ENCODE data around the gene INKA1.
A peak's percentile ranks its signal among the peaks of the same experiment; 100 is the strongest.
"Not testable (repeated sequence)": the region's sequence is repeated elsewhere in the genome, so short reads cannot be mapped to it uniquely, and the experiment has no call there.

Gene INKA1

GRCh38 chr3:49807431-49808114 lies 4.5 kb downstream of the INKA1 start:
- no peak for DNase-seq (ENCODE audit: low read depth, low spot score)

- no peak for DNase-seq (ENCODE audit: low read depth, low spot score)
Observed at GRCh38 chr3:49812916-49813496, 9.9 kb downstream of the INKA1 start.

- no peak for DNase-seq (ENCODE audit: low read depth, low spot score)
Observed at GRCh38 chr3:49813497-49814174, 10.6 kb downstream of the INKA1 start, which contains the start of gene UBA7. UBA7 (minus strand) TSS chr3:49813953; CDS start chr3:49813787, 166 bp downstream.

- DNase-seq (ENCODE audit: low read depth, low spot score): not testable (repeated sequence)
Observed at GRCh38 chr3:49823131-49823530, 20.1 kb downstream of the INKA1 start.

- DNase-seq (ENCODE audit: low read depth, low spot score): no peak
Observed at GRCh38 chr3:49826016-49826415, 23.0 kb downstream of the INKA1 start.

- DNase-seq (ENCODE audit: low read depth, low spot score): no peak
Observed at GRCh38 chr3:49831341-49831740, 28.3 kb downstream of the INKA1 start.

GRCh38 chr3:49839193-49839809 lies 36.2 kb downstream of the INKA1 start:
- DNase-seq (ENCODE audit: low read depth, low spot score): peak; percentile 28

GRCh38 chr3:49840388-49840787 lies 37.3 kb downstream of the INKA1 start:
- no peak for DNase-seq (ENCODE audit: low read depth, low spot score)

- peak; percentile 25 for DNase-seq (ENCODE audit: low read depth, low spot score)
Observed at GRCh38 chr3:49841126-49841696, 38.1 kb downstream of the INKA1 start.

GRCh38 chr3:49841806-49842205 lies 38.7 kb downstream of the INKA1 start:
- no peak for DNase-seq (ENCODE audit: low read depth, low spot score)

GRCh38 chr3:49842843-49843517 lies 39.9 kb downstream of the INKA1 start:
- no peak for DNase-seq (ENCODE audit: low read depth, low spot score)

GRCh38 chr3:49844464-49845183 lies 41.6 kb downstream of the INKA1 start:
- no peak for DNase-seq (ENCODE audit: low read depth, low spot score)

- no peak for DNase-seq (ENCODE audit: low read depth, low spot score)
Observed at GRCh38 chr3:49845694-49846093, 42.6 kb downstream of the INKA1 start.
